HepG2 (cell line): ENCODE results near the gene WDCP. TPM values are rescaled to one million over a fixed set of nuclear protein-coding genes. Genes with fewer than 3 reads are reported as not detected.
A peak's percentile ranks its signal among the peaks of the same experiment; 100 is the strongest.

ENCODE experiments used
- ARHGAP35 ChIP-seq: sonication (generic); formaldehyde crosslinking; IDR thresholded peaks from 2 replicates; pipeline ENCODE4 v1.9.0; 2022; ENCODE audit warnings: mild to moderate bottlenecking, inconsistent platforms, moderate library complexity, missing genetic modification reagents, borderline replicate concordance
- CREB1 ChIP-seq, 2 experiments: fragments of 450-650 bp in 1 of 2; IDR thresholded peaks; 2 replicates each; pipeline ENCODE4 v1.6.1; 2016 to 2017; ENCODE audit warnings: control low read depth in 1 of 2, mild to moderate bottlenecking in 1 of 2, missing compliant biosample characterization in 1 of 2, missing genetic modification characterization in 1 of 2
- GPN1 ChIP-seq: sonication (generic); formaldehyde crosslinking; IDR thresholded peaks from 2 replicates; pipeline ENCODE4 v1.5.1; 2020; ENCODE audit warnings: missing genetic modification reagents, borderline replicate concordance
- HNRNPUL1 ChIP-seq: fragments of 200-400 bp; formaldehyde crosslinking; IDR thresholded peaks from 2 replicates; pipeline ENCODE4 v1.6.1; 2017; ENCODE audit warnings: low read depth, mild to moderate bottlenecking, low read length, moderate library complexity
- KDM2A ChIP-seq: sonication (generic); formaldehyde crosslinking; IDR thresholded peaks from 2 replicates; pipeline ENCODE4 v1.4.0; 2020; ENCODE audit warnings: low read depth, missing genetic modification reagents, borderline replicate concordance
- MTF2 ChIP-seq: sonication (generic); formaldehyde crosslinking; IDR thresholded peaks from 2 replicates; pipeline ENCODE4 v1.5.0; 2020; ENCODE audit warnings: missing genetic modification reagents, borderline replicate concordance
- SMAD9 ChIP-seq: sonication (generic); formaldehyde crosslinking; IDR thresholded peaks from 2 replicates; pipeline ENCODE4 v1.5.1; 2020; ENCODE audit warnings: mild to moderate bottlenecking, missing genetic modification reagents
- SNRNP70 ChIP-seq: fragments of 200-400 bp; formaldehyde crosslinking; IDR thresholded peaks from 2 replicates; pipeline ENCODE4 v1.6.1; 2017; ENCODE audit warnings: mild to moderate bottlenecking, low read depth, low read length, moderate library complexity
- SRSF4 ChIP-seq: fragments of 200-400 bp; formaldehyde crosslinking; IDR thresholded peaks from one replicate; pipeline ENCODE4 v1.6.1; 2018; ENCODE audit warnings: mild to moderate bottlenecking, low read depth, low read length, moderate library complexity; ENCODE audit not compliant: poor library complexity, severe bottlenecking
- TCF7 ChIP-seq: sonication (generic); IDR thresholded peaks from 2 replicates; pipeline ENCODE4 v1.6.1; 2016; ENCODE audit warnings: antibody characterized with exemption, low read depth
- TEAD2 ChIP-seq: sonication (generic); formaldehyde crosslinking; IDR thresholded peaks from 2 replicates; pipeline ENCODE4 v1.9.0; 2021; ENCODE audit warnings: missing genetic modification reagents
- ZBTB21 ChIP-seq: sonication (generic); formaldehyde crosslinking; IDR thresholded peaks from 2 replicates; pipeline ENCODE4 v1.4.0; 2020; ENCODE audit warnings: missing genetic modification reagents
- ZNF296 ChIP-seq: sonication (generic); formaldehyde crosslinking; conservative IDR thresholded peaks from 2 replicates; pipeline ENCODE4 v1.5.0; 2020; ENCODE audit warnings: mild to moderate bottlenecking, missing genetic modification reagents
- ZNF441 ChIP-seq: sonication (generic); formaldehyde crosslinking; IDR thresholded peaks from 2 replicates; pipeline ENCODE4 v1.7.0; 2021; ENCODE audit warnings: missing genetic modification reagents, borderline replicate concordance
- ZNF546 ChIP-seq: sonication (generic); formaldehyde crosslinking; conservative IDR thresholded peaks from 2 replicates; pipeline ENCODE4 v1.8.1; 2023; ENCODE audit warnings: mild to moderate bottlenecking, missing genetic modification reagents
- polyA plus RNA-seq, 8 experiments: library from polyadenylated mRNA; depleted of rRNA in 3 of 8; stranded (reverse) in 7 of 8; unstranded in 1 of 8; fragments of >200 nt; fragmentation: Illumina TruSeq in 4 of 8; extraction: Trizol in 4 of 8; gene quantifications; 2 replicates each; pipeline versions ENCODE4 v1.2.1 to v1.2.3, GENCODE V29; 2011 to 2016; ENCODE audit warnings: low read depth in 4 of 8, missing spikeins in 1 of 8, mixed read lengths in 1 of 8; ENCODE audit not compliant: insufficient read depth in 1 of 8
- total RNA-seq, 5 experiments: library from RNA; depleted of rRNA; stranded (reverse); fragments of >200 nt; fragmentation: Illumina TruSeq; extraction: Trizol; gene quantifications; 2 replicates each; pipeline ENCODE4 v1.2.3, GENCODE V29; 2016; ENCODE audit warnings: low read depth in 1 of 5
- TF ChIP-seq, protein P1 (sequence below): sonication (generic); formaldehyde crosslinking; IDR thresholded peaks from 2 replicates; pipeline ENCODE4 v1.4.0; 2020; ENCODE audit warnings: low read depth, mild to moderate bottlenecking, missing genetic modification reagents
- TF ChIP-seq, protein P2 (sequence below): sonication (generic); formaldehyde crosslinking; IDR thresholded peaks from 2 replicates; pipeline ENCODE4 v1.8.0; 2022; ENCODE audit warnings: mild to moderate bottlenecking, missing genetic modification reagents, moderate library complexity
- TF ChIP-seq, protein P3 (sequence below): sonication (generic); formaldehyde crosslinking; IDR thresholded peaks from 2 replicates; pipeline ENCODE4 v1.9.0; 2021; ENCODE audit warnings: missing genetic modification reagents, mild to moderate bottlenecking, borderline replicate concordance
- TF ChIP-seq, protein P4 (sequence below): sonication (generic); formaldehyde crosslinking; IDR thresholded peaks from 2 replicates; pipeline ENCODE4 v1.4.0; 2020; ENCODE audit warnings: low read depth, missing genetic modification reagents

Gene WDCP
- total and polyA plus RNA-seq, 2 of the 13 experiments (the other 11 are each of a cell fraction or from before 2014, with no cell fraction given) = 17.4 to 22.6 TPM

DNA sequence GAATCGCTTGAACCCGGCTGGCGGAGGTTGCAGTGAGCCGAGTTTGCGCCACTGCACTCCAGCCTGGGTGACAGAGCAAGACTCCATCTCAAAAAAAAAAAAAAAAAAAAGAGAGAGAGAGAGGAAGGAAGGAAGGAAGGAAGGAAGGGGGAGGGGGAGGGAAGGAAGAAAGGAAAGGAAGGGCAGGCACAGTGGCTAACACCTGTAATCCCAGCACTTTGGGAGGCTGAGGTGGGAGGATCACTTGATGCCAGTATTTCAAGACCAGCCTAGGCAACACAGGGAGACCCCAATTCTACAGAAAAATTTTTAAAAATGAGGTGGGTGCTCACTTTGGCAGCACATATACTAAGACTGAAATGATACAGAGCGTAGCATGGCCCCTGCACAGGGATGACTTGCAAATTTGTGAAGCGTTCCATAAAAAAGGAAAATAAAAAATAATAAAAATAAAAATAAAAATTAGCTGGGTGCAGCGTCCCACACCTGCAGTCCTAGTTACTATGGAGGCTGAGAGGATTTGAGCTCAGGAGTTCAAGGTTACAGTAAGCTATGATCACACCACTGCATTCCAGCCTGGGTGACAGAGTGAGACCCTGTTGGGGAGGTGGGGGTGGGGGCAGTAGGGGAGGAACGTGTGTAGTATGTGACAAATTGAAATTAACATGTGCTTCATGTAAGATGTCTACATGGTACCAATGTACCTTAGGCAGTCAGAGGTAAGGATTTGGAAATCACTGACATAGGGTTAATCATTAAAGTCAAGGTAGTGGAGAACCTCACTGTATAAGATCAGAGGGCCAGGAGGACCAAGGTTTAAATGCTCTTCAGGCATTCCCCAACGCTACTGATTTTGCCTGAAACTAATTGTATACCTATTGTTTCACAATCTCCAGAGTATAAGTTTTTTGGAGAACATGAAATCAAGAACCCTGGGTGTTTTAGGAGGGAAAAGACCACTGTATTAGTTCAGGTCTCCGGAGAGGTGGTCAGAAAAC is 1.4 kb downstream of the WDCP start (continued):
- no peak for TF ChIP-seq SMAD9 (CRISPR knock-in tag)
- 0 out of 2 replicates have a peak, but pooled peaks have one; percentile 4 for TF ChIP-seq ZNF441 (CRISPR knock-in tag)
- no peak for TF ChIP-seq SRSF4
- no peak; the same call in 1 of the 2 replicates for TF ChIP-seq HNRNPUL1
- TF ChIP-seq GPN1 = no peak
- TF ChIP-seq, protein P1, sequence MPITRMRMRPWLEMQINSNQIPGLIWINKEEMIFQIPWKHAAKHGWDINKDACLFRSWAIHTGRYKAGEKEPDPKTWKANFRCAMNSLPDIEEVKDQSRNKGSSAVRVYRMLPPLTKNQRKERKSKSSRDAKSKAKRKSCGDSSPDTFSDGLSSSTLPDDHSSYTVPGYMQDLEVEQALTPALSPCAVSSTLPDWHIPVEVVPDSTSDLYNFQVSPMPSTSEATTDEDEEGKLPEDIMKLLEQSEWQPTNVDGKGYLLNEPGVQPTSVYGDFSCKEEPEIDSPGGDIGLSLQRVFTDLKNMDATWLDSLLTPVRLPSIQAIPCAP (CRISPR knock-in tag) = no peak
- TF ChIP-seq TEAD2 (CRISPR knock-in tag) = no peak
- 0 out of 2 replicates have a peak, but pooled peaks have one; percentile 19 for TF ChIP-seq ZBTB21 (CRISPR knock-in tag)
- no peak for TF ChIP-seq ZNF546 (CRISPR knock-in tag)
- TF ChIP-seq ARHGAP35 (CRISPR knock-in tag) = no peak
- TF ChIP-seq, protein P2, sequence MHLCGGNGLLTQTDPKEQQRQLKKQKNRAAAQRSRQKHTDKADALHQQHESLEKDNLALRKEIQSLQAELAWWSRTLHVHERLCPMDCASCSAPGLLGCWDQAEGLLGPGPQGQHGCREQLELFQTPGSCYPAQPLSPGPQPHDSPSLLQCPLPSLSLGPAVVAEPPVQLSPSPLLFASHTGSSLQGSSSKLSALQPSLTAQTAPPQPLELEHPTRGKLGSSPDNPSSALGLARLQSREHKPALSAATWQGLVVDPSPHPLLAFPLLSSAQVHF (CRISPR knock-in tag) = no peak
- no peak for TF ChIP-seq MTF2 (CRISPR knock-in tag)
- no peak for TF ChIP-seq ZNF296
- TF ChIP-seq CREB1 (IDR thresholded peaks at IDR 0.05) = peak; percentile 39
- no peak for TF ChIP-seq CREB1 (CRISPR knock-in tag; IDR thresholded peaks at IDR 0.05)
- no peak for TF ChIP-seq KDM2A (CRISPR knock-in tag)
- TF ChIP-seq TCF7 = 0 out of 2 replicates have a peak, but pooled peaks have one; percentile 13
- TF ChIP-seq, protein P3, sequence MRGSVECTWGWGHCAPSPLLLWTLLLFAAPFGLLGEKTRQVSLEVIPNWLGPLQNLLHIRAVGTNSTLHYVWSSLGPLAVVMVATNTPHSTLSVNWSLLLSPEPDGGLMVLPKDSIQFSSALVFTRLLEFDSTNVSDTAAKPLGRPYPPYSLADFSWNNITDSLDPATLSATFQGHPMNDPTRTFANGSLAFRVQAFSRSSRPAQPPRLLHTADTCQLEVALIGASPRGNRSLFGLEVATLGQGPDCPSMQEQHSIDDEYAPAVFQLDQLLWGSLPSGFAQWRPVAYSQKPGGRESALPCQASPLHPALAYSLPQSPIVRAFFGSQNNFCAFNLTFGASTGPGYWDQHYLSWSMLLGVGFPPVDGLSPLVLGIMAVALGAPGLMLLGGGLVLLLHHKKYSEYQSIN (CRISPR knock-in tag) = no peak
- TF ChIP-seq, protein P4, sequence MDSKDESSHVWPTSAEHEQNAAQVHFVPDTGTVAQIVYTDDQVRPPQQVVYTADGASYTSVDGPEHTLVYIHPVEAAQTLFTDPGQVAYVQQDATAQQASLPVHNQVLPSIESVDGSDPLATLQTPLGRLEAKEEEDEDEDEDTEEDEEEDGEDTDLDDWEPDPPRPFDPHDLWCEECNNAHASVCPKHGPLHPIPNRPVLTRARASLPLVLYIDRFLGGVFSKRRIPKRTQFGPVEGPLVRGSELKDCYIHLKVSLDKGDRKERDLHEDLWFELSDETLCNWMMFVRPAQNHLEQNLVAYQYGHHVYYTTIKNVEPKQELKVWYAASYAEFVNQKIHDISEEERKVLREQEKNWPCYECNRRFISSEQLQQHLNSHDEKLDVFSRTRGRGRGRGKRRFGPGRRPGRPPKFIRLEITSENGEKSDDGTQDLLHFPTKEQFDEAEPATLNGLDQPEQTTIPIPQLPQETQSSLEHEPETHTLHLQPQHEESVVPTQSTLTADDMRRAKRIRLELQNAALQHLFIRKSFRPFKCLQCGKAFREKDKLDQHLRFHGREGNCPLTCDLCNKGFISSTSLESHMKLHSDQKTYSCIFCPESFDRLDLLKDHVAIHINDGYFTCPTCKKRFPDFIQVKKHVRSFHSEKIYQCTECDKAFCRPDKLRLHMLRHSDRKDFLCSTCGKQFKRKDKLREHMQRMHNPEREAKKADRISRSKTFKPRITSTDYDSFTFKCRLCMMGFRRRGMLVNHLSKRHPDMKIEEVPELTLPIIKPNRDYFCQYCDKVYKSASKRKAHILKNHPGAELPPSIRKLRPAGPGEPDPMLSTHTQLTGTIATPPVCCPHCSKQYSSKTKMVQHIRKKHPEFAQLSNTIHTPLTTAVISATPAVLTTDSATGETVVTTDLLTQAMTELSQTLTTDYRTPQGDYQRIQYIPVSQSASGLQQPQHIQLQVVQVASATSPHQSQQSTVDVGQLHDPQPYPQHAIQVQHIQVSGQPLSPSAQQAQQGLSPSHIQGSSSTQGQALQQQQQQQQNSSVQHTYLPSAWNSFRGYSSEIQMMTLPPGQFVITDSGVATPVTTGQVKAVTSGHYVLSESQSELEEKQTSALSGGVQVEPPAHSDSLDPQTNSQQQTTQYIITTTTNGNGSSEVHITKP (CRISPR knock-in tag) = no peak
- no peak for TF ChIP-seq SNRNP70
